ENCODE measurements around the gene MSRB1.

Gene MSRB1

DNA sequence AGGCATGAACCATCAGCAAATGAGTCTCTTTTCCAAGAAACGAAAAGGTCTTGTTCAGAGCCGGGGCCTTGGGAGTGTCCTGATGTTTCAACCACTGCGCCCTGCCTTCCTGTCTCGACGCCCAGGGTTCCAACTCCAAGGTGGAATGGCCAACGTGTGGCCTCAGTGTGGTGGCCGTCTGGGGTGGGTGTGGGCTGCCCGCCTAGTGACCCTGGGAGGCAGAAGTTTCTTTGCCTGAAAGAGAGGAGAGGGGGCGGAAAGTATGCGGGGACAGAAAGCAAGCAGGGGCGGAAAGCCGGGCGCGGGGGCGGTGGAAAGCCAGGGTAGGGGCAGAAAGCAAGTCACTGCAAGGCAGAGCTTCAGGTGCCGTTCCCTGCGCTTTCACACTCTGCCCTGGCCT lies 4.1 kb downstream of the MSRB1 start:
- TF ChIP-seq GATA3 (IDR thresholded peaks at IDR 0.05; ENCODE audit: low read depth, low read length) = no peak
- TF ChIP-seq GATA2 (IDR thresholded peaks at IDR 0.05; ENCODE audit: low read depth, low read length) = no peak

DNA sequence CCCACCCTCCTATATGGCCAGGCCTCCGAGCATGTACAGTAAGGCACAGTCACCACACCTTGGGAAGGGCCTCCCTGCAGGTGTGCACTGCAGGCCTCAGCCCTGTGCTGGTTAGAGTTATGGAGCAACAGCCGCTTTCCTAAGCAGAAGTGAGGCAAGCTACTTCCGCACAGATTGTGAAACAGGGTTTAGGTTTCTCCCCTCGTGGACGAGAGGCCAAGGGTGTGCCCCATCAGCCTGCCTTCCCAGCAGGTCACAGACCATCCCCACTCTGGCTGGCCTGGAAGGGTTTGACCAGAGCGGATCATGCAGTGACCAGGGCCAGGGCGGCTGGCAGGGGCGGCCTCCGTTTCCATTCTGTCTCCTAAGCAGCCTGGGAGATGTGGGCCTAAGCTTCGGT lies 4.7 kb downstream of the MSRB1 start:
- TF ChIP-seq GATA2 (IDR thresholded peaks at IDR 0.05; ENCODE audit: low read depth, low read length) (no peak), GATA3 (IDR thresholded peaks at IDR 0.05; ENCODE audit: low read depth, low read length) (no peak)

DNA sequence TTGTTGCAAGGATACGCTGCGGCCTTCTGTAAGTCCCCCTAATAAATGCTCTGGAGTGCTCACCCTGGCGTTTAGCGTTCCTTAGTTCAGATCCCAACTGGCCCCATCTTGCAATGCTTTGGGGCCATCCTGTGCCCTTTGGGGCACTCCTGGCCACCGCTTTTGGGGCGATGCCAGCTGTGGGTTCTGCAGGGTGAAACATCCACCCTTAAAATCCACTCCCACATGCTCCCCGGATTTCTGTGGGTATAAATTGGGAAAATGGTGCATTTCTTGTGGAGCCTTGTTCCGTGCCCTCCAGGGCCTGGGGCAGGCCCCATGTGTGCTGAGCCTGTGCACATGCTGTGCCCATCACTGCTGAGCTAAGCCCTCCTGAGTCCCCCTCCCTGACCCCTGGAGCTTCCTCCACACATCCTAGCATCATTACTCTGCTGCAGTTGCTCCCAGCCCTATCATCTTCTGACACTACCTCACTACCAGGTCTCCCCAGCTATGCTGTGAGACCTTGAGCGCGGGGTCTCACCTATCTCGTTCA lies 6.0 kb downstream of the MSRB1 start:
- no peak for TF ChIP-seq GATA3 (IDR thresholded peaks at IDR 0.05; ENCODE audit: low read depth, low read length)
- no peak for TF ChIP-seq GATA2 (IDR thresholded peaks at IDR 0.05; ENCODE audit: low read depth, low read length)

DNA sequence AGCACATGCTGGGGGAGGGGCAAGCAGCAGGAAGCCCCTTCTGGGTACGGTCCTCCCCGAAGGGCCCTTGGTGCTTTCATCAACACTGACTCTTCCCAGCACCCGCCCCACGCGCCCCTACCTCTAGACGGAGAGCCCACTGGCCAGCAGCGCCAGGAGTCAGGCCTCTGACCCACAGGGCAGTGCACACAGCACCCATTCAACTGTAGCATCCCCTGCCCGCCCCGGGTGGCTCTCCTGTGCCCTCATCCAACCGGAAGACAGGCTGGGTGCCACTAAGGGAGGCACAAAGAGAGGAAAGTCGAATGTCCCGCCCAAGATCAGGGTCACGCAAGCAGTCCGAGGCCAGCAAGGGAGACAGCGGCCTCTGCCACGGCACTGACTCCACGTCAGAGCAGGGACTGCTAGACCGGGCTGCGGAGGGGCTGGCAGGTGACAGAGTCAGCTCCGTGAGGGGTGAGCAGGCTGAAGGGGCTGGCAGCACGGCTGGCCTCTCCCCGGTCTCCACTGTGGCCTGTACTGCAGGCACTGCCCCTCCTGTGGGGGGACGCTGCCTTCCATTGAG lies 9.8 kb downstream of the MSRB1 start:
- TF ChIP-seq GATA2 (IDR thresholded peaks at IDR 0.05; ENCODE audit: low read depth, low read length) (no peak), GATA3 (IDR thresholded peaks at IDR 0.05; ENCODE audit: low read depth, low read length) (no peak)

DNA sequence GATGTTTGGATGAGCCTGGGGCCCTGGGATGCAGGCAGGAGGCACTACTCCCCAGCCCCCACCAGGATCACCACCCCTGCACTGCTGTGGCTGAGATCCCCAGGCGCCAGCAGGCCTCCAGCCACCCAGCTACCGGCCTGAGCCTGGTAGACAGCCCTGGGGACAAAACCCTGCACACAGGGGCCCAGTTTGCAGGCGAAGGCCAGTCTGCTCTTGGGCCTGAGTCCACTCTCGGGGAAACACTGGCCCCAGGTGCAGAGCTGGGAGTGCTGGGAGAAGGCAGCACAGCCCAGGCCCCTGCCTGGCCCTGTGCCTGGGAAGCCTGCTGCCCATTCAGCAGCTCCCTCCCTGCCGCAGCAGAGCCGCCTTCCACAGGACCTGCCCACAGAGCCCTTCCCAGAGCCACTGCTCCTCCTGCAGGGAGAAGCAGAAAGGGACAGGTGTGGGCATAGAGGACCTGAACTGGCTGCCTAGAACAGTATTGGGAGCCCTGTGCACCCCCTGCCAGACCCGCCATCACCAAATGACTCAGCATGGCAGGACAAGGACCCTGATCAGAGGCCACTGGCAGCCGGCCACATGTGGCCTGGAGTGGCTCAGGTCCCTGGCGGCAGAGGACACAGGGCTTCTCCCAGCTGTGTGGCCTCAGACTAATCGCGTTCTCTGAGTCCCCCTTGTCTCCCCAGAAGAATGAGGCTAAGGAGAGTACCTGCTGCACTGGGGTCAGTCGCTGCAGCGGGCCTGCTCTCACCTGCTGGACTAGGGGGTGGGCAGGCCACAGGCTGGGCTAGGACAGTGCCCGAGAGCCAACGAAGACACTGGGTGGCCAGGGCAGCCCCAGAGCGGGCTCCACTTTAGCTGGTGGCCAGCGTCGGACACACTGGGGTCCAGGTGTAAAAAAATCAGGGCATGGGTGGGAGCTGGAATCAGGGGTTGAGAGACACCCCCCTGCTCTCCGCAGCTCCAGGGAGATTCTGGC lies 10.7 kb downstream of the MSRB1 start:
- TF ChIP-seq GATA2 (IDR thresholded peaks at IDR 0.05; ENCODE audit: low read depth, low read length) (no peak), GATA3 (IDR thresholded peaks at IDR 0.05; ENCODE audit: low read depth, low read length) (no peak)

DNA sequence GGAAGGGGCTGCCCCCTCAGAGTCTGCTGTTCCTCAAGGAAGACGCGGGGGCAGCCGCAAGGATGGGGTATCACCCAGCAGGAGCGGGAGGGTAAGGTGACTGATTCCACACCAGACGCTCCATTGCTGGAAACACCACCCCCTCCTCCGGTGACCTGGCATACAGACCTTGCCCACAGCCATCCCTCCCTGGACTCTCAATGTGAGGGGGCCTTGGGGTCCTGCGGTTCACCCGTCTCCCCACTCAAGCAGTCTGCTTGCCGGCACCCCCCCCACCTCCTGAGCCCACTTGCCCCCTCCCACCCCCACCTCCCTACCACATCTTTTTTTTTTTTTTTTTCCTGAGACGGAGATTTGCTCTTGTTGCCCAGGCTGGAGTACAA lies 12.7 kb downstream of the MSRB1 start:
- TF ChIP-seq GATA2 (IDR thresholded peaks at IDR 0.05; ENCODE audit: low read depth, low read length) (no peak), GATA3 (IDR thresholded peaks at IDR 0.05; ENCODE audit: low read depth, low read length) (no peak)

DNA sequence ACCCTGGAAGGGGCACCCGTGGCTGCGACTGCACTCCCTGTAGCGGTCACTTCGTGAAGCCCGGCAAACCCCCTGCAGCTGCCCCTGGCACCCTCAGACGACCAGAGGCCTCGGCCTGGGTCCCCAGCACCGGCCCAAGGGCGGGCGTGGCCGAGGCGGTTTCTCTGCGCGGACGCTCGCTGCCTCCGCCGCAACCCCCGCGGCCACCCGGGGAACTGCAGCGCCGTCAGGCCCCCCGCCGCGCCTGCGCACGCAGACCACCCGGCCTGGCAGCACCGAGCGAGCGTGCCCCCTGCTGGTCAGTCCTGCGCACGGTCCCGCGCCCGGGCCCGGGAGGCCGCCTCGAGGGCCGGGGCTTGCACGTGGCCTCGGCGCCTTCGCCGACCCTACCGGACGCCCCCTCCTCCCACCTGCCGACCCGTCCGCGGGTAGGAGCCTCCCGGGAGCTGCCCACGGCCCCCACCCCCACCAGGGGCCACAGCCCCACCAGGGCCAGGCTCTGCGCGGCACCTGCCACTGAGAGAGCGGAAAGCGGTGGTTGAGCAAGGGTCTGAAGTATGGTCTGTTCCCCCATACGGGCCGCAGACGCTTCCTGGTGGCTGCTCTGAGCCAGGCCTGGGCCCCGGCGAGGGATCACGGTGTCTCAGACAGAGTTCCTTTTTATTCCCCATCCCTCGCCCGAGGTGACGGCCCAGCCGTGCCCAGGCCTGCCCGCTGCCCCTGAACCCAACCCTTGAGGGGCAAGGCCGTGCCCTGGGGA lies 13.2 kb downstream of the MSRB1 start:
- TF ChIP-seq GATA2 (IDR thresholded peaks at IDR 0.05; ENCODE audit: low read depth, low read length) = no peak
- TF ChIP-seq GATA3 (IDR thresholded peaks at IDR 0.05; ENCODE audit: low read depth, low read length) = no peak

DNA sequence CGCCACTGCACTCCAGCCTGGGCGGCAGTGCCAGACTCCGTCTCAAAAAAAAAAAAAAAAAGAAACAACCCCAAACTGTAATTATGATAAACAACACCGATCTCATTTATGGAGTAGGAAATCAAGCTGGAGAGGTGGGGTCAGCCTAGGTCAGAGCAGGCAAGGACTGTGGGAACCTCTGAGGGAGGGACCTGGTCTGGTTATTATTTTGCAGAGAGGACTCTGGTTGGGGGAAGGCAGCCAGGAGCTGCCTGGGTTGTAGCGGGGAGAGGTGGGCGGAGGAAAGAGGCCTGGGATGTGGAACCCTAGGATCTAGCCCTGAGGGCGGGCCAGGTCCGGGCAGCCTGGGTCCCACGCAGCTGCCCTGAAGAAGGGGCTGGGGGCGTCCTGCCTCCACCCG lies 13.9 kb downstream of the MSRB1 start:
- TF ChIP-seq GATA3 (IDR thresholded peaks at IDR 0.05; ENCODE audit: low read depth, low read length) (no peak), GATA2 (IDR thresholded peaks at IDR 0.05; ENCODE audit: low read depth, low read length) (no peak)

DNA sequence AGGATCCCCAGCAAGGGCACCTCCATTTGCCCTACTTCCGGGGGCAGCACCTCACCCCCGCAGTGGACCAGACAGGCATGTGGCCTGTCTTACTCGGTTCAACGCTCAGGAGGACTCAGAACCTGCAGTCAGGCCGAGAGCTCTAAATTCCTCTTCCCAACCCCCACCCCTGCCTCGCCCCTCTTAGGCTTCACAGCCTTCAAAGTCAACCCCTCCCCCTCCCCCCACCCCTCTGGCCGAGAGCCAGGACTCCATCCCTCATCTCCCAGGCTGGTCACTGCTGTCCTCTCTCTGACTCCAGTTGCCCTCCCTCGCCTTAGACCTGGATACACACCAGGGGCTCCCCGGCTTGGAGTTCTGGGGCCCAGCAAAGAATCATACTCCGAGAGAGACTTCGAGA lies 16.7 kb downstream of the MSRB1 start:
- TF ChIP-seq GATA2 (IDR thresholded peaks at IDR 0.05; ENCODE audit: low read depth, low read length) (no peak), GATA3 (IDR thresholded peaks at IDR 0.05; ENCODE audit: low read depth, low read length) (no peak)

DNA sequence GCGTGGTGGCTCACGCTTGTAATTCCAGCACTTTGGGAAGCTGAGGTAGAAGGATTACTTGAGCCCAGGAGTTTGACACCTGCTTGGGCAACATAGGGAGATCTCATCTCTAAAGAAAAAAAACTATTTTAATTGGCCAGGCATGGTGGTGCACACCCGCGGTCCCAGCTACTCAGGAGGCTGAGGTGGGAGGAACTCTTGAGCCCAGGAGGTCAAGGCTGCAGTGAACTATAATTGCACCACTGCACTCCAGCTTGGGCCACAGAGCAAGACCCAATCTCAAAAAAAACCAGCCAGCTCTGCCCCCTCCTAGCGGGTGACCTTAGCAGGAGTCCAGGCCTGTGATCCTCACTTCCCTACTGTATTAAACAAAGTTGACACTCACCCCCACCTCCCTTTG lies 18.9 kb downstream of the MSRB1 start:
- no peak for TF ChIP-seq GATA3 (IDR thresholded peaks at IDR 0.05; ENCODE audit: low read depth, low read length)
- no peak for TF ChIP-seq GATA2 (IDR thresholded peaks at IDR 0.05; ENCODE audit: low read depth, low read length)

DNA sequence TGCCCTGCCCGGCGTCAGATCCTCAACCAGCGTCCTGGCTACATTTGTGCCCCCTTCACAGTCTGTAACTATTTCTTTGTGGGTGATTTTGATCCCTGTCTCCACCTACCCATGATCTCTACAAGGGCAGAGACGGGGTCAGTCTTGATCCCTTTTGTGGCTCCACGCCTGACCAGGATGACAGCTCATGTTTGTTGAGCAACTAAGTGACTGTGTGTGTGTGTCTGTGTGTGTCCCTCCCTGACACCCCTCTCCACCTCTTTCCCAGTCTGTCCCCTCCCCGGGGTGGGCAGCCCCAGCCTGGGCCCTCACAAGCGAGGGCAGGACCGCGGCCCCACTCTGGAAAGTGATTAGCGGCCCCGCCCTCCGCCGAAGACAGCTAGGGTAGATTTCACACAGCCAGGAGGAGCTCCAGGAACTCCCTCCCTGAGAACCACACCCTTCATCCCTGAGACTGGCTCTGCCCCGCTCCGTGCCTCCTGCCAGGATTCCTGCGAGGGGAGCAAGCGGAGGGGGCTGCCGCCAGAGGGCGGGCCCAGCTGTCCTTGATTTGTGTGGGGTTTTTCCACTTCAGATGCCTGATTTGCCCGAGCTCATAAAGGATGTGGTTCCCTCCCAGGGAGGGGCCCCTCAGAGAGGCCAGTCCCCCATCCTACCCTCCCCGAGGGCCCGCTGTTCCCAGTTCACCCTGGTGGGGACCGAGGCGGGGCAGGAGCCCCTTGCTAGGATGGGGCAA lies 19.5 kb downstream of the MSRB1 start:
- TF ChIP-seq GATA2 (IDR thresholded peaks at IDR 0.05; ENCODE audit: low read depth, low read length) (no peak), GATA3 (IDR thresholded peaks at IDR 0.05; ENCODE audit: low read depth, low read length) (no peak)

DNA sequence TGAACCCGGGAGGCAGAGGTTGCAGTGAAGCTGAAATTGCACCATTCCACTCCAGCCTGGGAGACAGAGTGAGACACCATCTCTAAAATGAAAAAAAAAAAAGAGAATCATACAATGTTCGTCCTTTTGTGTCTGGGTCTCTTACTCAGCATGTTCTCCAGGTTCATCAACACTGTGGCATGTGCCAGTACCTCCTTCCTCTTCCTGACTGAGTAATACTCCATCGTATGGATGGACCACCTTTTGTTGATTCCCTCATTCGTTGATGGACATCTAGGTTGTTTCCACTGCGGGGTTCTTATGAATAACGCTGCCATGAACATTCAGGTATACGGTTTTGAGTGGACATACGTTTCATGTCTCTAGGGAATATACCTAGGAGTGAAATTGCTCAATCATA lies 20.6 kb downstream of the MSRB1 start:
- TF ChIP-seq GATA3 (IDR thresholded peaks at IDR 0.05; ENCODE audit: low read depth, low read length) = no peak
- no peak for TF ChIP-seq GATA2 (IDR thresholded peaks at IDR 0.05; ENCODE audit: low read depth, low read length)

DNA sequence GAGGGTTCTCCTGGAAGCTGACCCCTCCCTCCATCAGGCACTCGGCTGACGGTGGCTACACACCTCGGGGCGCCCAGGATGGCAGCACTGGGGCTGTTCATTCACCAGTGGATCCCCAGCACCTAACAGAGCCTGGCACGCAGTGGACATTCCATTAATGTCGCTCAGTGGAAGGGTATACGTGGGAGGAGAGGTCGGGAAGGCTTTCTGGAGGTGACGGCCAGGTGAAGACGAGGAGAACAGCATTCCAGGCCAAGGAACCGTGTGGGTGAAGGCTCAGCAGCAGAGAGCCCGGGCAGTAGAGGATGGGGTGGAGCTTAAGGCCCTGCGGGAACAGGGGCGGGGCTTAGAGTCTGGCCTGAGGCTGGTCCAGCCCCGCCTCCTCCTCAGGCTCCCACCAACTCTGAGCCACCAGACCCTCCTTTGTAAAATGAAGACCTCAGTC lies 22.2 kb downstream of the MSRB1 start:
- TF ChIP-seq GATA3 (IDR thresholded peaks at IDR 0.05; ENCODE audit: low read depth, low read length) (no peak), GATA2 (IDR thresholded peaks at IDR 0.05; ENCODE audit: low read depth, low read length) (no peak)

Data from SH-SY5Y (cell line).